Endothelial cell of umbilical vein (primary cell): Measurements from ENCODE around the gene COG5. TPM values are rescaled to one million over a fixed set of nuclear protein-coding genes. Genes with fewer than 3 reads are reported as not detected.
A peak's percentile ranks its signal among the peaks of the same experiment; 100 is the strongest.

Experiments
- BruUV-seq: library from RNA; stranded (reverse); fragments of 400-500 nt; replicated peaks from 2 replicates; lab custom pipeline; 2021; lab: Mats Ljungman, UMichigan
- CTCF ChIA-PET: fragments of 300-600, 350-600 bp; sonication (Branson Sonifier 250); formaldehyde crosslinking; loops from one replicate; lab custom pipeline; 2021; ENCODE audit warnings: antibody characterized with exemption, inconsistent platforms; lab: Charles Lee
- POLR2A ChIA-PET: fragments of 300-600, 350-600 bp; sonication (Branson Sonifier 250); formaldehyde crosslinking; loops from one replicate; lab custom pipeline; 2021; ENCODE audit warnings: antibody characterized with exemption, inconsistent platforms; lab: Charles Lee
- DNase-seq: peaks from one replicate; pipeline ENCODE4 v3.0.0-alpha.2; 2011; ENCODE audit warnings: low read depth, low spot score
- FAIRE-seq: peaks from 2 replicates; lab custom pipeline; 2011; peaks lifted over from hg19 to GRCh38; lab: Jason Lieb, UNC
- H2AFZ ChIP-seq: 2 replicates; pipeline ENCODE4 v1.6.0; 2012; ENCODE audit warnings: low read depth, low read length, control low read depth, inconsistent platforms
- H3K27ac ChIP-seq: 2 replicates; pipeline ENCODE4 v1.5.1; 2011; ENCODE audit warnings: low read depth, mild to moderate bottlenecking, control low read depth, low read length, moderate library complexity; ENCODE audit not compliant: insufficient read depth
- H3K27me3 ChIP-seq, 2 experiments: 2 replicates each; pipeline versions ENCODE4 v1.6.0 to v1.6.1; 2011; ENCODE audit warnings: low read length in 2 of 2, mixed read lengths in 1 of 2; ENCODE audit not compliant: control insufficient read depth in 2 of 2, insufficient read depth in 2 of 2
- H3K36me3 ChIP-seq, 2 experiments: 2 replicates in 1 of 2; 3 replicates in 1 of 2; pipeline ENCODE4 v1.5.1; 2011; ENCODE audit warnings: low read length in 2 of 2, mild to moderate bottlenecking in 1 of 2, moderate library complexity in 1 of 2; ENCODE audit not compliant: control insufficient read depth in 2 of 2, insufficient read depth in 2 of 2; ENCODE audit errors: extremely low read depth in 1 of 2
- H3K4me1 ChIP-seq: 3 replicates; pipeline ENCODE4 v1.5.1; 2011; ENCODE audit warnings: mild to moderate bottlenecking, low read length; ENCODE audit not compliant: control insufficient read depth, insufficient read depth; ENCODE audit errors: extremely low read depth
- H3K4me2 ChIP-seq: 2 replicates; pipeline ENCODE4 v1.6.1; 2011; ENCODE audit warnings: low read length, control low read depth, mixed read lengths; ENCODE audit not compliant: insufficient read depth
- H3K4me3 ChIP-seq, 3 experiments: fragments of 200-600 bp in 1 of 3; sonication (generic), shearing (Covaris generic) in 1 of 3; replicated peaks in 1 of 3; 2 replicates each; pipeline ENCODE4 v1.5.1; 2011 to 2016; ENCODE audit warnings: control low read depth in 3 of 3, low read length in 3 of 3, mild to moderate bottlenecking in 2 of 3, inconsistent platforms in 1 of 3, low read depth in 1 of 3, moderate library complexity in 1 of 3; ENCODE audit not compliant: insufficient read depth in 1 of 3
- H3K79me2 ChIP-seq: 2 replicates; pipeline ENCODE4 v1.6.0; 2012; ENCODE audit warnings: low read length, inconsistent platforms; ENCODE audit not compliant: control insufficient read depth, insufficient read depth
- H3K9ac ChIP-seq: replicated peaks from 2 replicates; pipeline ENCODE3; 2011; ENCODE audit warnings: low read length, control low read depth; ENCODE audit not compliant: insufficient read depth; ENCODE audit errors: extremely low read depth
- H3K9me1 ChIP-seq: replicated peaks from 3 replicates; pipeline ENCODE4 v1.6.0; 2011; ENCODE audit warnings: mild to moderate bottlenecking, low read length; ENCODE audit not compliant: control insufficient read depth, insufficient read depth; ENCODE audit errors: extremely low read depth
- H3K9me3 ChIP-seq: replicated peaks from 2 replicates; pipeline ENCODE4 v1.5.1; 2012; ENCODE audit warnings: low read length, inconsistent platforms; ENCODE audit not compliant: control insufficient read depth, insufficient read depth
- H4K20me1 ChIP-seq: replicated peaks from 2 replicates; pipeline ENCODE3; 2011; ENCODE audit warnings: mild to moderate bottlenecking, low read length; ENCODE audit not compliant: control insufficient read depth, insufficient read depth; ENCODE audit errors: extremely low read depth
- CTCF ChIP-seq, 2 donors: IDR thresholded peaks; 1 replicate in 1 of 2; 2 replicates in 1 of 2; pipeline ENCODE4 v1.5.1; 2011; ENCODE audit warnings: low read length in 2 of 2, mild to moderate bottlenecking in 2 of 2, moderate library complexity in 2 of 2, control low read depth in 1 of 2, inconsistent platforms in 1 of 2, low read depth in 1 of 2; ENCODE audit not compliant: insufficient read depth in 1 of 2; ENCODE audit errors: extremely low read depth in 1 of 2
- GATA2 ChIP-seq: IDR thresholded peaks from 2 replicates; pipeline ENCODE4 v1.7.0; 2011; ENCODE audit warnings: low read depth, mild to moderate bottlenecking, moderate library complexity, mixed read lengths, low read length; ENCODE audit not compliant: insufficient read length, insufficient read depth
- JUN ChIP-seq: IDR thresholded peaks from 2 replicates; pipeline ENCODE4 v1.6.1; 2011; ENCODE audit warnings: borderline replicate concordance, low read depth; ENCODE audit not compliant: insufficient read length, insufficient read depth
- MYC ChIP-seq: IDR thresholded peaks from one replicate; pipeline ENCODE4 v1.6.1; 2011; ENCODE audit warnings: mild to moderate bottlenecking, low read depth, low read length
- POLR2A ChIP-seq: IDR thresholded peaks from 2 replicates; pipeline ENCODE4 v1.6.1; 2012; ENCODE audit warnings: low read depth, mild to moderate bottlenecking, control low read depth, low read length
- POLR2AphosphoS5 ChIP-seq: IDR thresholded peaks from 2 replicates; pipeline ENCODE4 v1.6.1; 2012; ENCODE audit warnings: low read depth, mild to moderate bottlenecking, control low read depth, low read length, moderate library complexity; ENCODE audit not compliant: insufficient read depth
- dilution Hi-C: fragments of 300-500 bp; cut with MboI; formaldehyde crosslinking; loops from one replicate; pipeline ENCODE4 v1.15.0; 2019; ENCODE audit warnings: low sequenced_read_pairs; ENCODE audit not compliant: extremely low pct_ligation_motif_present
- intact Hi-C: fragments of 100-400 bp; cut with micrococcal nuclease; formaldehyde crosslinking; loops from one replicate; pipeline ENCODE4 v1.10.0; 2022
- polyA plus RNA-seq, 4 experiments: library from polyadenylated mRNA; depleted of rRNA in 3 of 4; stranded (reverse) in 3 of 4; unstranded in 1 of 4; fragments of >200 nt; gene quantifications; 2 replicates each; pipeline versions ENCODE4 v1.2.1 to v1.2.3, GENCODE V29; 2011 to 2012; ENCODE audit warnings: missing spikeins in 1 of 4
- total RNA-seq: library from RNA; stranded (reverse); gene quantifications from 2 replicates; pipeline ENCODE4 v1.2.3, GENCODE V29; 2021
- TF ChIP-seq, protein P1 (sequence below): IDR thresholded peaks from 2 replicates; pipeline ENCODE4 v1.6.1; 2011; ENCODE audit not compliant: insufficient read depth, insufficient read length

Gene COG5
- total and polyA plus RNA-seq, 2 donors (not counting 3 experiments of a cell fraction or from before 2014, with no cell fraction given), result 18.8 to 45.3 TPM

DNA sequence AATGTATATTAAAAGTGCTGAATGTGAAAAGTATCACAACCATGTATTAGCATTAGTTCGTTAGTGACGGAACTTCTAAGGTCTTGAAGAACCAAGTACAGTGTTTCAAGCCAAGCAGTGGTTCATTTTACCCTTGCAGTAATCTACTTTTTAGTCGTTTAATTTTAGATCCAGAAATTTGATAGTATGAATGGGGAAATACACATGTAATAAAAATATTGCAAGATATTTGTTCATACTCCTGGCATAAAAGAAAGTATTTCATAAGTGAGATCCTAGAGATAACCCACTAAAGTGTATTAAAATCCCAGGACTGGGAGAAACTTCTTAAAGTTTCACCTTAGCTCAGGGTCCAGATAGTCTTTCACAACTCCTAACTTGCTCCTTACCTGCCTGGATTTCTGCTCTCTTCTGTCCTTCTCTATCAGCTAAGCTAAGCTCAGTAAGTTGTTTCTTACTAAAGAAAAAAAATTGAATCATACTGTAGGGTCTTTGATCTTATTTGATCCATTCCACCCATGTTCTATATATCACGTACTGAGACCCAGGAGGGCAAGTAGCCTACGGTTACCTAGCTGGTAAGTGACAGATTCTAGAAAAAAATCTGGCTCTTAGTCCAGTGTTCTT is 17.8 kb upstream of the COG5 start:
- peaks cover 68% of the 10 kb centered on the region for H3K79me2 ChIP-seq

More for the DNA sequence above, 17.8 kb upstream of the COG5 start:
- Histone ChIP-seq H3K4me2 (peak overlapping the region; percentile 99), H3K36me3 (peaks cover 2 to 20% of the 10 kb centered on the region in 2 experiments), H3K9me1 (peaks cover 3% of the 10 kb centered on the region), H3K27me3 (no peaks in the 10 kb centered on the region), H3K27ac (peak overlapping the region; percentile 95), H3K9me3 (no peaks in the 10 kb centered on the region), H3K4me1 (peaks cover 24% of the 10 kb centered on the region), H3K4me3 (peak overlapping the region; percentile 74 to 99 (median 99)), H3K9ac (peak overlapping the region; percentile 98), H4K20me1 (no peaks in the 10 kb centered on the region), H2AFZ (no peak overlapping the region)
- DNase-seq (no peak), FAIRE-seq (no peak)
- no TSS peak for BruUV-seq
- CTCF ChIA-PET, result interaction anchor here (0.8 to 3.4 kb wide), 4 partner anchors 11 to 18 kb away, joined by 3 to 20 read pairs (median 4); partner anchors contain the start of genes COG5 and DUS4L
- intact Hi-C loops (no loop called here), dilution Hi-C loops (no loop called here)
- POLR2A ChIA-PET, result interaction anchor here (1.4 kb wide), 1 partner anchor 13 kb away, joined by 3 read pairs; no protein-coding TSS in a partner anchor
- TF ChIP-seq POLR2AphosphoS5 (no peak), MYC (no peak), POLR2A (no peak), GATA2 (peak; percentile 46), JUN (no peak), CTCF (IDR thresholded peaks at IDR 0.05; ENCODE audit: extremely low read depth in 1 of 2, insufficient read depth in 1 of 2, low read depth in 1 of 2, low read length in 2 of 2) (no peak)
- TF ChIP-seq, protein P1, sequence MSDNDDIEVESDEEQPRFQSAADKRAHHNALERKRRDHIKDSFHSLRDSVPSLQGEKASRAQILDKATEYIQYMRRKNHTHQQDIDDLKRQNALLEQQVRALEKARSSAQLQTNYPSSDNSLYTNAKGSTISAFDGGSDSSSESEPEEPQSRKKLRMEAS, result no peak
